Chondrocyte (in vitro differentiated cells): Measurements from ENCODE around the gene CFAP68. TPM values are rescaled to one million over a fixed set of nuclear protein-coding genes. Genes with fewer than 3 reads are reported as not detected.

ENCODE experiments used
- DNase-seq: peaks from one replicate; pipeline ENCODE4 v3.0.0; 2021; ENCODE audit warnings: mixed read lengths, low spot score
- H3K27ac Mint-ChIP-seq: one replicate; pipeline ENCODE4 v1.8.0; 2021; ENCODE audit warnings: mild to moderate bottlenecking, moderate library complexity, mixed read lengths; ENCODE audit not compliant: unreplicated experiment
- H3K27me3 Mint-ChIP-seq: 2 replicates; pipeline ENCODE4 v1.8.0; 2021; ENCODE audit warnings: low read depth, mixed read lengths
- H3K36me3 Mint-ChIP-seq: 2 replicates; pipeline ENCODE4 v1.8.0; 2021; ENCODE audit warnings: low read depth, mixed read lengths
- H3K4me1 Mint-ChIP-seq: 2 replicates; pipeline ENCODE4 v1.8.0; 2021; ENCODE audit warnings: low read depth, mild to moderate bottlenecking, mixed read lengths
- H3K4me3 Mint-ChIP-seq: one replicate; pipeline ENCODE4 v1.8.0; 2021; ENCODE audit warnings: mild to moderate bottlenecking, moderate library complexity, mixed read lengths; ENCODE audit not compliant: unreplicated experiment
- H3K9me3 Mint-ChIP-seq: 2 replicates; pipeline ENCODE4 v1.8.0; 2021; ENCODE audit warnings: low read depth, mixed read lengths
- CTCF ChIP-seq: fragments of 200-600 bp; sonication (generic); IDR thresholded peaks from 2 replicates; pipeline ENCODE4 v1.5.0; 2021; ENCODE audit warnings: antibody characterized with exemption, mild to moderate bottlenecking, moderate library complexity
- total RNA-seq: library from RNA; stranded (reverse); gene quantifications from 3 replicates; pipeline ENCODE4 v1.2.1, GENCODE V29; 2021

Gene CFAP68
- total RNA-seq, 1 donor from 2014 or later: 11.3 TPM

- peaks cover 6% of the 10 kb centered on the region for H3K36me3 Mint-ChIP-seq
- H3K27ac Mint-ChIP-seq: no peak overlapping the region
These were observed 35.7 kb upstream of the CFAP68 start for GRCh38 chr11:111843661-111844060.

GRCh38 chr11:111845276-111846028 is 33.9 kb upstream of the CFAP68 start:
- Mint-ChIP-seq H3K27ac (no peak overlapping the region), H3K4me1 (peaks cover 31% of the 10 kb centered on the region), H3K9me3 (no peaks in the 10 kb centered on the region), H3K36me3 (peaks cover 11% of the 10 kb centered on the region), H3K4me3 (no peak overlapping the region), H3K27me3 (no peaks in the 10 kb centered on the region)
- no peak for DNase-seq
- no peak for TF ChIP-seq CTCF

More at GRCh38 chr11:111843661-111844060, 35.7 kb upstream of the CFAP68 start:
- TF ChIP-seq CTCF: no peak
- H3K4me1 Mint-ChIP-seq: peaks cover 34% of the 10 kb centered on the region
- no peak for DNase-seq
- H3K4me3 Mint-ChIP-seq: no peak overlapping the region
- H3K9me3 Mint-ChIP-seq: no peaks in the 10 kb centered on the region
- no peaks in the 10 kb centered on the region for H3K27me3 Mint-ChIP-seq

DNA sequence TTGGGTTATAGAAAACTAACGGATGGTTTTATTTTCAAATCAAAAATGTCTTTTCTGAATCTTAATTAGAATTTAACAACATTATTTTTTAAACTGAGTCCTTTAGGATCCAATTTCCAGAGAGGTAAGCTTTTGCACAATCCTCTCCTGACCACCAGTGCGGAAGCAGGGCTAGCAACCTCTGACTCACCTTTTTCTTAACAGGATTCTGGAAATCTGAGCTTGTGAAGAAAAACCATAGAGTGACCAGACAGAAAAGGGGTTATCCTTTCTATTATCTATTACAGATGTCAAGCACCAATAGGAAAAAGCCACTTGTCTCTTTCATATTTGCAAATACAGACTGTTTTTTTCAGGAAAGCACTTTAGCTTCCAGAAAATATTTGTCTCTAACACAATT is 33.3 kb upstream of the CFAP68 start:
- no peaks in the 10 kb centered on the region for H3K9me3 Mint-ChIP-seq
- no peak overlapping the region for H3K27ac Mint-ChIP-seq
- no peak for TF ChIP-seq CTCF
- H3K4me1 Mint-ChIP-seq: peaks cover 27% of the 10 kb centered on the region
- H3K27me3 Mint-ChIP-seq: no peaks in the 10 kb centered on the region
- no peak for DNase-seq
- peaks cover 11% of the 10 kb centered on the region for H3K36me3 Mint-ChIP-seq
- no peak overlapping the region for H3K4me3 Mint-ChIP-seq

DNA sequence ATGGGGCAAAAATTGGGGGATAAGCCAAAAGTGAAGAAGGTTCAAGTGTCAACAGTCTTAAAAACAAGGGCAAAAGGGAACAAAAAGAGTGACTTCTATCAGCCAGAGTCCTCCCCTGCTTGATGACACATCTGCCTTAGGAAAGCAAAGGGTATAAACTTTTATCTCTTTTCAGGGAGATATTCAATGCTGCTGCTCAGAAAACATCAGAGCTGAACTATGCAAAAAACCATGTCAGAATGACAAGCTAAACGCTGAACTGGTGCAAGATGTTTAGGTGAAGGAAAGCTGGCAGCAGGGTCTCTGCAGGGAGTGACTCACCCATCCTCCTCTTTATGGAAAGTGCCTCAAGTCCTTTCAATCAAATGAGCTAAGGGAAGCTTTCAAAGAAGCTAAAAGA is 32.7 kb upstream of the CFAP68 start:
- Mint-ChIP-seq H3K27me3 (no peaks in the 10 kb centered on the region), H3K4me1 (peaks cover 21% of the 10 kb centered on the region), H3K36me3 (peaks cover 11% of the 10 kb centered on the region), H3K9me3 (no peaks in the 10 kb centered on the region), H3K27ac (no peak overlapping the region), H3K4me3 (no peak overlapping the region)
- no peak for TF ChIP-seq CTCF
- no peak for DNase-seq

DNA sequence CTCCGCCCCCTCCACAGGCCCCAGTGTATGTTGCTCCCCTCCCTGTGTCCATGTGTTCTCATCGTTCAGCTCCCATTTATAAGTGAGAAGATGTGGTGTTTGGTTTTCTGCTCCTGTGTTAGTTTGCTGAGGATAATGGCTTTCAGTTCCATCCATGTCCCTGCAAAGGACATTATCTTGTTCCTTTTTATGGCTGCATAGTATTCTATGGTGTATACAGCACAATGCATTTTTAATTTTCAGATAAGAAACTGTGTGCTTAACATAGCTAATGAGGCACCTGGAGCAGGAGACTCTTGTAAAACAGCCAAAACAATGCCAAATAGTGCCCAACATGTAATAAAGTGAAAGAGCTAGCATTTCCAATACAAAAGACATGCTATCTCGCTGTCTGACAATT is 29.7 kb upstream of the CFAP68 start:
- no peak for DNase-seq
- no peaks in the 10 kb centered on the region for H3K27me3 Mint-ChIP-seq
- H3K4me1 Mint-ChIP-seq: peaks cover 17% of the 10 kb centered on the region
- no peak overlapping the region for H3K27ac Mint-ChIP-seq
- no peaks in the 10 kb centered on the region for H3K9me3 Mint-ChIP-seq
- TF ChIP-seq CTCF: no peak
- no peak overlapping the region for H3K4me3 Mint-ChIP-seq
- peaks cover 14% of the 10 kb centered on the region for H3K36me3 Mint-ChIP-seq
